ENCODE data around the gene NUDT6.

NUDT6 gene

DNA sequence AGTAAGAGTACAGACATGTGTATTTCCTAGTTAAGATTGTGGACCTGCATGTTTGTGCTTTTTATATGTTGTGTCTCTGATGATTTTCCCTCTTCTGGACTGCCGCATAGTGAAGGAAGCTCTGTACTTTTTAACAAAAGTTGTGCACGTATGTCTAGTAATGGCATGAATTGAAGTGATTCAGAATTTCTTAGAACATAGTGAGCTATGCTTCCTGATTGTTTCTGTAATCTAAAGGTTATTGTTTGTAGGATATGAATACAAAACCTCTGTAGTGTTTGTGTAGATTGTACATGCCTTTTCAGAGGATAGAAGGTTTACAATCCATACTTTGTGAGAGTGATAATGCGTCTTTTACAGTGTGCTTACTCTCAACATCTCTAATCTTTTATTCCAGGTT lies 37.0 kb upstream of the NUDT6 start:
- no peak for ATAC-seq
- TF ChIP-seq ZNF565 (CRISPR knock-in tag; conservative IDR thresholded peaks at IDR 0.05; ENCODE audit: low read depth) (no peak), SNAI2 (CRISPR knock-in tag; IDR thresholded peaks at IDR 0.05) (no peak), ZNF70 (CRISPR knock-in tag; IDR thresholded peaks at IDR 0.05) (no peak), ARNTL (CRISPR knock-in tag; IDR thresholded peaks at IDR 0.05; ENCODE audit: borderline replicate concordance, low read depth) (no peak), PPARA (CRISPR knock-in tag; IDR thresholded peaks at IDR 0.05; ENCODE audit: borderline replicate concordance) (no peak), GLIS3 (CRISPR knock-in tag; IDR thresholded peaks at IDR 0.05) (no peak), ZNF8 (CRISPR knock-in tag; IDR thresholded peaks at IDR 0.05) (no peak), TOX (CRISPR knock-in tag; IDR thresholded peaks at IDR 0.05; ENCODE audit: borderline replicate concordance) (no peak), ZFP3 (CRISPR knock-in tag; IDR thresholded peaks at IDR 0.05) (no peak), ESRRG (CRISPR knock-in tag; IDR thresholded peaks at IDR 0.05) (no peak), CSDC2 (CRISPR knock-in tag; IDR thresholded peaks at IDR 0.05) (no peak)
- TF ChIP-seq, protein P1, sequence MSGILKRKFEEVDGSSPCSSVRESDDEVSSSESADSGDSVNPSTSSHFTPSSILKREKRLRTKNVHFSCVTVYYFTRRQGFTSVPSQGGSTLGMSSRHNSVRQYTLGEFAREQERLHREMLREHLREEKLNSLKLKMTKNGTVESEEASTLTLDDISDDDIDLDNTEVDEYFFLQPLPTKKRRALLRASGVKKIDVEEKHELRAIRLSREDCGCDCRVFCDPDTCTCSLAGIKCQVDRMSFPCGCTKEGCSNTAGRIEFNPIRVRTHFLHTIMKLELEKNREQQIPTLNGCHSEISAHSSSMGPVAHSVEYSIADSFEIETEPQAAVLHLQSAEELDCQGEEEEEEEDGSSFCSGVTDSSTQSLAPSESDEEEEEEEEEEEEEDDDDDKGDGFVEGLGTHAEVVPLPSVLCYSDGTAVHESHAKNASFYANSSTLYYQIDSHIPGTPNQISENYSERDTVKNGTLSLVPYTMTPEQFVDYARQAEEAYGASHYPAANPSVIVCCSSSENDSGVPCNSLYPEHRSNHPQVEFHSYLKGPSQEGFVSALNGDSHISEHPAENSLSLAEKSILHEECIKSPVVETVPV (CRISPR knock-in tag; IDR thresholded peaks at IDR 0.05), result no peak
- TF ChIP-seq, protein P2, sequence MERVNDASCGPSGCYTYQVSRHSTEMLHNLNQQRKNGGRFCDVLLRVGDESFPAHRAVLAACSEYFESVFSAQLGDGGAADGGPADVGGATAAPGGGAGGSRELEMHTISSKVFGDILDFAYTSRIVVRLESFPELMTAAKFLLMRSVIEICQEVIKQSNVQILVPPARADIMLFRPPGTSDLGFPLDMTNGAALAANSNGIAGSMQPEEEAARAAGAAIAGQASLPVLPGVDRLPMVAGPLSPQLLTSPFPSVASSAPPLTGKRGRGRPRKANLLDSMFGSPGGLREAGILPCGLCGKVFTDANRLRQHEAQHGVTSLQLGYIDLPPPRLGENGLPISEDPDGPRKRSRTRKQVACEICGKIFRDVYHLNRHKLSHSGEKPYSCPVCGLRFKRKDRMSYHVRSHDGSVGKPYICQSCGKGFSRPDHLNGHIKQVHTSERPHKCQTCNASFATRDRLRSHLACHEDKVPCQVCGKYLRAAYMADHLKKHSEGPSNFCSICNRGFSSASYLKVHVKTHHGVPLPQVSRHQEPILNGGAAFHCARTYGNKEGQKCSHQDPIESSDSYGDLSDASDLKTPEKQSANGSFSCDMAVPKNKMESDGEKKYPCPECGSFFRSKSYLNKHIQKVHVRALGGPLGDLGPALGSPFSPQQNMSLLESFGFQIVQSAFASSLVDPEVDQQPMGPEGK (CRISPR knock-in tag; IDR thresholded peaks at IDR 0.05; ENCODE audit: borderline replicate concordance), result no peak
- TF ChIP-seq, protein P3, sequence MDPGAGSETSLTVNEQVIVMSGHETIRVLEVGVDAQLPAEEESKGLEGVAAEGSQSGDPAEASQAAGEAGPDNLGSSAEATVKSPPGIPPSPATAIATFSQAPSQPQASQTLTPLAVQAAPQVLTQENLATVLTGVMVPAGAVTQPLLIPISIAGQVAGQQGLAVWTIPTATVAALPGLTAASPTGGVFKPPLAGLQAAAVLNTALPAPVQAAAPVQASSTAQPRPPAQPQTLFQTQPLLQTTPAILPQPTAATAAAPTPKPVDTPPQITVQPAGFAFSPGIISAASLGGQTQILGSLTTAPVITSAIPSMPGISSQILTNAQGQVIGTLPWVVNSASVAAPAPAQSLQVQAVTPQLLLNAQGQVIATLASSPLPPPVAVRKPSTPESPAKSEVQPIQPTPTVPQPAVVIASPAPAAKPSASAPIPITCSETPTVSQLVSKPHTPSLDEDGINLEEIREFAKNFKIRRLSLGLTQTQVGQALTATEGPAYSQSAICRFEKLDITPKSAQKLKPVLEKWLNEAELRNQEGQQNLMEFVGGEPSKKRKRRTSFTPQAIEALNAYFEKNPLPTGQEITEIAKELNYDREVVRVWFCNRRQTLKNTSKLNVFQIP (CRISPR knock-in tag; IDR thresholded peaks at IDR 0.05; ENCODE audit: borderline replicate concordance, low read depth), result no peak
- TF ChIP-seq, protein P4, sequence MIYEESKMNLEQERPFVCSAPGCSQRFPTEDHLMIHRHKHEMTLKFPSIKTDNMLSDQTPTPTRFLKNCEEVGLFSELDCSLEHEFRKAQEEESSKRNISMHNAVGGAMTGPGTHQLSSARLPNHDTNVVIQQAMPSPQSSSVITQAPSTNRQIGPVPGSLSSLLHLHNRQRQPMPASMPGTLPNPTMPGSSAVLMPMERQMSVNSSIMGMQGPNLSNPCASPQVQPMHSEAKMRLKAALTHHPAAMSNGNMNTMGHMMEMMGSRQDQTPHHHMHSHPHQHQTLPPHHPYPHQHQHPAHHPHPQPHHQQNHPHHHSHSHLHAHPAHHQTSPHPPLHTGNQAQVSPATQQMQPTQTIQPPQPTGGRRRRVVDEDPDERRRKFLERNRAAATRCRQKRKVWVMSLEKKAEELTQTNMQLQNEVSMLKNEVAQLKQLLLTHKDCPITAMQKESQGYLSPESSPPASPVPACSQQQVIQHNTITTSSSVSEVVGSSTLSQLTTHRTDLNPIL (CRISPR knock-in tag; IDR thresholded peaks at IDR 0.05; ENCODE audit: low read depth), result no peak

DNA sequence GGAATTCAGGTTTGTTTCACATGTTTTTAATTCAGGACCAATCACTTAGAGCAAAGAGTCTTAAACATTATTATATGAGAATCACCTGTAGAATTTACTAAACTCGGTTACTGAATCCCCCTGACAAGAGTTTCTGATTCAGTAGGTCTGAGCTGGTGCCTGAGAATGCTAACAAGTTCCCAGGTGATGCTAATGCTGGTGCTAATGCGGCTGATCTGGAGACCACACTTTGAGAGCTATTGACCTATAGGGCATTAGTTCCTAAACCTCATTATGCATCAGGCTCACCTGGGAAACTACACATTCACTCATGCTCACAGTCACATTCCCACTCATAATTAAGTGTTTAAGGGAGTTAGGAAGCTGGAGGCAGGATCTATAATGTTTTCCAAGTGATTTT lies 36.1 kb upstream of the NUDT6 start:
- no peak for ATAC-seq
- TF ChIP-seq ZNF70 (CRISPR knock-in tag; IDR thresholded peaks at IDR 0.05), result no peak
- no peak for TF ChIP-seq ZFP30 (CRISPR knock-in tag; IDR thresholded peaks at IDR 0.05)
- TF ChIP-seq SNAI2 (CRISPR knock-in tag; IDR thresholded peaks at IDR 0.05), result no peak
- TF ChIP-seq ZNF8 (CRISPR knock-in tag; IDR thresholded peaks at IDR 0.05), result no peak
- TF ChIP-seq ZFP3 (CRISPR knock-in tag; IDR thresholded peaks at IDR 0.05), result no peak
- no peak for TF ChIP-seq ZNF565 (CRISPR knock-in tag; conservative IDR thresholded peaks at IDR 0.05; ENCODE audit: low read depth)
- no peak for TF ChIP-seq TOX (CRISPR knock-in tag; IDR thresholded peaks at IDR 0.05; ENCODE audit: borderline replicate concordance)
- TF ChIP-seq, protein P1 (CRISPR knock-in tag; IDR thresholded peaks at IDR 0.05), result no peak
- TF ChIP-seq, protein P5, sequence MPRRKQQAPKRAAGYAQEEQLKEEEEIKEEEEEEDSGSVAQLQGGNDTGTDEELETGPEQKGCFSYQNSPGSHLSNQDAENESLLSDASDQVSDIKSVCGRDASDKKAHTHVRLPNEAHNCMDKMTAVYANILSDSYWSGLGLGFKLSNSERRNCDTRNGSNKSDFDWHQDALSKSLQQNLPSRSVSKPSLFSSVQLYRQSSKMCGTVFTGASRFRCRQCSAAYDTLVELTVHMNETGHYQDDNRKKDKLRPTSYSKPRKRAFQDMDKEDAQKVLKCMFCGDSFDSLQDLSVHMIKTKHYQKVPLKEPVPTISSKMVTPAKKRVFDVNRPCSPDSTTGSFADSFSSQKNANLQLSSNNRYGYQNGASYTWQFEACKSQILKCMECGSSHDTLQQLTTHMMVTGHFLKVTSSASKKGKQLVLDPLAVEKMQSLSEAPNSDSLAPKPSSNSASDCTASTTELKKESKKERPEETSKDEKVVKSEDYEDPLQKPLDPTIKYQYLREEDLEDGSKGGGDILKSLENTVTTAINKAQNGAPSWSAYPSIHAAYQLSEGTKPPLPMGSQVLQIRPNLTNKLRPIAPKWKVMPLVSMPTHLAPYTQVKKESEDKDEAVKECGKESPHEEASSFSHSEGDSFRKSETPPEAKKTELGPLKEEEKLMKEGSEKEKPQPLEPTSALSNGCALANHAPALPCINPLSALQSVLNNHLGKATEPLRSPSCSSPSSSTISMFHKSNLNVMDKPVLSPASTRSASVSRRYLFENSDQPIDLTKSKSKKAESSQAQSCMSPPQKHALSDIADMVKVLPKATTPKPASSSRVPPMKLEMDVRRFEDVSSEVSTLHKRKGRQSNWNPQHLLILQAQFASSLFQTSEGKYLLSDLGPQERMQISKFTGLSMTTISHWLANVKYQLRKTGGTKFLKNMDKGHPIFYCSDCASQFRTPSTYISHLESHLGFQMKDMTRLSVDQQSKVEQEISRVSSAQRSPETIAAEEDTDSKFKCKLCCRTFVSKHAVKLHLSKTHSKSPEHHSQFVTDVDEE (CRISPR knock-in tag; IDR thresholded peaks at IDR 0.05), result no peak
- TF ChIP-seq ARNTL (CRISPR knock-in tag; IDR thresholded peaks at IDR 0.05; ENCODE audit: borderline replicate concordance, low read depth), result no peak
- no peak for TF ChIP-seq RARB (CRISPR knock-in tag; IDR thresholded peaks at IDR 0.05)
- TF ChIP-seq GLIS3 (CRISPR knock-in tag; IDR thresholded peaks at IDR 0.05), result no peak
- TF ChIP-seq, protein P4 (CRISPR knock-in tag; IDR thresholded peaks at IDR 0.05; ENCODE audit: low read depth), result no peak
- TF ChIP-seq OSR1 (CRISPR knock-in tag; IDR thresholded peaks at IDR 0.05), result no peak
- TF ChIP-seq ESRRG (CRISPR knock-in tag; IDR thresholded peaks at IDR 0.05), result no peak
- no peak for TF ChIP-seq PPARA (CRISPR knock-in tag; IDR thresholded peaks at IDR 0.05; ENCODE audit: borderline replicate concordance)
- no peak for TF ChIP-seq CSDC2 (CRISPR knock-in tag; IDR thresholded peaks at IDR 0.05)
- no peak for TF ChIP-seq ISL1 (CRISPR knock-in tag; IDR thresholded peaks at IDR 0.05)
- no peak for TF ChIP-seq TCF4 (CRISPR knock-in tag; IDR thresholded peaks at IDR 0.05; ENCODE audit: borderline replicate concordance)

Data from SK-N-SH treated with all-trans-retinoic acid at 6 μM for 48 hours (cell line).